Measurements from ENCODE around the gene MAGI2. TPM values are rescaled to one million over a fixed set of nuclear protein-coding genes. Genes with fewer than 3 reads are reported as not detected.

The MAGI2 gene
- total and polyA plus RNA-seq, 2 experiments from 2014 or later = 3.5 to 4.1 TPM

DNA sequence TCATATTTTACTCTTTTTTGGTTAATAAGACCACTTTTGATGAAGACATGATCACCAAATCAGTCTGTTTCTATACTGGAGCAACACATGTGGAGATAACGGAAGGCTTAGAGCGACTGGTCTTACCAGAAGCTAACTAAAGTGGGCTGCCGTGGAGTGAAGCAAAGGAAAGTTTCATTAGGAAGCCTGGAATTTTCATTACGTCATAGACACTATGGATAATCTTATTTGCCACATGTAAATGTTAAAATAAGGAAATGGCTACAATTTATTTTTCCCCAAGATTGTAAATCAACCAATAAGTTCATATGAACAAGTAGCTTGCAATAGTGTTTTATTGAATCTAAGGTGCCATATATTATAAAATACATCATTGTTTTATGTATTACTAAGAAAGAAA is 1469.5 kb downstream of the MAGI2 start:
- H3K27me3 ChIP-seq (replicated peaks; ENCODE audit: insufficient read depth) = no peaks in the 10 kb centered on the region; the same call in 1 of the 2 replicates
- 91 to 93% methylated on average over 4 of the region's 4 CpGs for WGBS, 2 experiments (ENCODE audit: low coverage in 1 of 2, low lambda C conversion rate in 2 of 2, missing lambda C conversion rate in 2 of 2)
- in situ Hi-C loops (cut with MboI) = no loop called here

DNA sequence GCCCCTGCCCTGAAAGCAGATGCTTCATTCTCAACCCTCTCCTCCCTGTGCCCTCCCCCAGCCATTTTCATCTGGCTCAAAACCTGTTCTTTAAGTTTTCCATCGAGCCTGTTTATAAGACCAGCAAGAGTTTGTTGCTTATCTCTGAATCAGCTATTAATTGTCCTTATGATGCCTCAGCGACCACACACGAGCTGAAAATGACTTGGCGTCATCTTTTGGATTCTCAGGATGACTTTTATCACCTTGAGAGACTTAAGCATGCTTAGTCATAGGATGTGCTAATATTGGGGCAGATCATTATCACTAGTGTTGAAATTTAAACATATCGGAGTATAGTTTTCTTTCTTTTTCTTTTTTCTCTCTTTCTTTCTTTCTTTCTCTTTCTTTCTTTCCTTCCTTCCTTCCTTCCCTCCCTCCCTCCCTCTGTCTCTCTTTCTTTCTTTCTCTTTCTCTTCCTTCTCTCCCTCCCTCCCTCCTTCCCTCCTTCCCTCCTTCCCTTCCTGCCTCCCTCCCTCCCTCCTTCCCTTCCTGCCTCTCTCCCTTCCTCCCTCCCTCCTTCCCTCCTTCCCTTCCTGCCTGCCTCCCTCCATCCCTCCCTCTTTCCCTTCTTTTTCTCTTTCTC is 1470.4 kb downstream of the MAGI2 start:
- H3F3A ChIP-seq (ENCODE audit: insufficient read depth) = no peaks in the 10 kb centered on the region
- no peaks in the 10 kb centered on the region; the same call in 1 of the 2 replicates for H3K27me3 ChIP-seq (replicated peaks; ENCODE audit: insufficient read depth)
- in situ Hi-C loops (cut with MboI) = no loop called here
- no peak overlapping the region for H3K4me3 ChIP-seq
- peak; percentile 45 for DNase-seq
- no peak overlapping the region for H3K4me2 ChIP-seq (ENCODE audit: unreplicated experiment)
- 62 to 68% methylated on average over 5 of the region's 5 CpGs for WGBS, 2 experiments (ENCODE audit: low coverage in 1 of 2, low lambda C conversion rate in 2 of 2, missing lambda C conversion rate in 2 of 2)
- H4K20me1 ChIP-seq (ENCODE audit: insufficient read depth) = no peaks in the 10 kb centered on the region
- no peaks in the 10 kb centered on the region for H3K9me2 ChIP-seq (ENCODE audit: insufficient read depth)
- no peak overlapping the region for H3K9ac ChIP-seq
- no peak overlapping the region for H3K27ac ChIP-seq
- TF ChIP-seq EZH2phosphoT487 (IDR thresholded peaks at IDR 0.05; ENCODE audit: insufficient read depth, low read depth) (no peak), EZH2 (IDR thresholded peaks at IDR 0.05; ENCODE audit: insufficient read depth, poor library complexity, severe bottlenecking) (no peak)
- no peaks in the 10 kb centered on the region for H3K36me3 ChIP-seq (ENCODE audit: low read depth)
- H2AFZ ChIP-seq = no peak overlapping the region
- H3K9me3 ChIP-seq (ENCODE audit: low read depth) = no peaks in the 10 kb centered on the region
- H3K4me1 ChIP-seq (ENCODE audit: insufficient read depth) = no peaks in the 10 kb centered on the region
- H3K79me2 ChIP-seq (ENCODE audit: insufficient read depth) = no peaks in the 10 kb centered on the region

More for the DNA sequence above, 1469.5 kb downstream of the MAGI2 start:
- Histone ChIP-seq H3K9me2 (ENCODE audit: insufficient read depth) (no peaks in the 10 kb centered on the region), H3K9ac (no peak overlapping the region), H3K79me2 (ENCODE audit: insufficient read depth) (no peaks in the 10 kb centered on the region), H3K4me2 (ENCODE audit: unreplicated experiment) (no peak overlapping the region), H2AFZ (no peak overlapping the region), H3K27ac (no peak overlapping the region), H4K20me1 (ENCODE audit: insufficient read depth) (no peaks in the 10 kb centered on the region), H3K4me3 (no peak overlapping the region), H3F3A (ENCODE audit: insufficient read depth) (no peaks in the 10 kb centered on the region), H3K4me1 (ENCODE audit: insufficient read depth) (no peaks in the 10 kb centered on the region), H3K9me3 (ENCODE audit: low read depth) (no peaks in the 10 kb centered on the region), H3K36me3 (ENCODE audit: low read depth) (no peaks in the 10 kb centered on the region)
- no peak for DNase-seq
- TF ChIP-seq EZH2 (IDR thresholded peaks at IDR 0.05; ENCODE audit: insufficient read depth, poor library complexity, severe bottlenecking) (no peak), EZH2phosphoT487 (IDR thresholded peaks at IDR 0.05; ENCODE audit: insufficient read depth, low read depth) (no peak)

DNA sequence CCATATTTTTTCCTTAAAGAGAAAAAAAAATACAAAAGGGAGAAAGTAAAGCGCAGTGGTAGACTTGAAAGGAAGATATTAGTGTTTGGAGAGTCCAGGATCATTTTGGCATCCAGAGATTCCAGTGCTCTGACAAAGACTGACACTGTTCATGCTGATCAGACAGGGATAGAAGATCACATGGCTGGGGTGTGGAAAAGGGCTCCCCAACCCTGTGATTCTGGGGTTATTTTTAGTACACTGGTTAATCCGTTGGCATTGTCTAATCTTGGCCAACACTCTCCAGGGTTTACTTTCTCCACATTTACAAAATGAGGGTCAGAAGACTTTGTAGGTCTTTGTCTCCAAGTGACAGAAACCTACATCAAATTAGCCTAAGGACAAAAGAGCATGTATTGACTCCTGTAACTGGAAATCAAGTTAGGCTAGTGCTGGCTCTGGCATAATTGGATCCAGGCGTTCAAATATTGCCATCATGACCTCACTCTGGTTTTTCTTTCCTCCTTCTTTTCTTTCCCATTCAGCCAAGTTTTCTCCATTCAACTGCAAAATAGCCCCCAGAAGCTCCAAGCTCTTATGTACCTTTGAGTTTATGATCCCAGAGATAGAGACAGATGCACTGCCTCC is 1473.3 kb downstream of the MAGI2 start:
- Histone ChIP-seq H3F3A (ENCODE audit: insufficient read depth) (no peaks in the 10 kb centered on the region), H4K20me1 (ENCODE audit: insufficient read depth) (no peaks in the 10 kb centered on the region), H3K9me2 (ENCODE audit: insufficient read depth) (no peaks in the 10 kb centered on the region), H3K79me2 (ENCODE audit: insufficient read depth) (no peaks in the 10 kb centered on the region), H3K4me2 (ENCODE audit: unreplicated experiment) (no peak overlapping the region), H3K27ac (no peak overlapping the region), H3K9ac (no peak overlapping the region), H3K36me3 (ENCODE audit: low read depth) (no peaks in the 10 kb centered on the region), H3K4me3 (no peak overlapping the region), H2AFZ (no peak overlapping the region), H3K4me1 (ENCODE audit: insufficient read depth) (no peaks in the 10 kb centered on the region), H3K9me3 (ENCODE audit: low read depth) (no peaks in the 10 kb centered on the region), H3K27me3 (replicated peaks; ENCODE audit: insufficient read depth) (no peaks in the 10 kb centered on the region; the same call in 1 of the 2 replicates)
- WGBS, 2 experiments (ENCODE audit: low coverage in 1 of 2, low lambda C conversion rate in 2 of 2, missing lambda C conversion rate in 2 of 2) = 54% methylated on average over 3 of the region's 3 CpGs
- TF ChIP-seq EZH2 (IDR thresholded peaks at IDR 0.05; ENCODE audit: insufficient read depth, poor library complexity, severe bottlenecking) (no peak), EZH2phosphoT487 (IDR thresholded peaks at IDR 0.05; ENCODE audit: insufficient read depth, low read depth) (no peak)
- no peak for DNase-seq
- in situ Hi-C loops (cut with MboI) = no loop called here

DNA sequence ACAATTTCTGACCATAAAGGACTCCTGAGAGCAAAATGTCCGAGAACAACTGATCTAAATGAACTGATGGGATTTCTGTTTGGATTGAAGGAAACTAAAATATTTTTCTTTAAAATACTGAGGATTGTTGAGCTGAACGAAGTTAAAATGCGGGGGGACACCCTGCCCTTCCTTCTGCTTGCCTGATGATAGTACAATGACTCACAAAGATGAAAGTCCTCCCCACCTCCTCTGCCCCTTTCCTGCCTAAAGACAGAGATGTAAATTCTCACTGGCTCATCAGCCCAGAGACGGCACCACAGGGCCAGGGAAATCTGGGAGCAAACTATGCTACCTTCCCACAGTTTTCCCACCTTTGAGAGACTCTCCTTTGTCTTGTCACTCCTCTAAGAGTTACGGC is 1474.2 kb downstream of the MAGI2 start:
- Histone ChIP-seq H3K9ac (no peak overlapping the region), H3K4me3 (no peak overlapping the region), H3K9me2 (ENCODE audit: insufficient read depth) (no peaks in the 10 kb centered on the region), H3F3A (ENCODE audit: insufficient read depth) (no peaks in the 10 kb centered on the region), H3K36me3 (ENCODE audit: low read depth) (no peaks in the 10 kb centered on the region), H2AFZ (no peak overlapping the region), H4K20me1 (ENCODE audit: insufficient read depth) (no peaks in the 10 kb centered on the region), H3K27me3 (replicated peaks; ENCODE audit: insufficient read depth) (no peaks in the 10 kb centered on the region; the same call in 1 of the 2 replicates), H3K79me2 (ENCODE audit: insufficient read depth) (no peaks in the 10 kb centered on the region), H3K4me1 (ENCODE audit: insufficient read depth) (no peaks in the 10 kb centered on the region), H3K9me3 (ENCODE audit: low read depth) (no peaks in the 10 kb centered on the region), H3K27ac (no peak overlapping the region), H3K4me2 (ENCODE audit: unreplicated experiment) (no peak overlapping the region)
- no peak for TF ChIP-seq EZH2phosphoT487 (IDR thresholded peaks at IDR 0.05; ENCODE audit: insufficient read depth, low read depth)
- no peak for TF ChIP-seq EZH2 (IDR thresholded peaks at IDR 0.05; ENCODE audit: insufficient read depth, poor library complexity, severe bottlenecking)
- 50 to 66% methylated on average over 5 of the region's 5 CpGs for WGBS, 2 experiments (ENCODE audit: low coverage in 1 of 2, low lambda C conversion rate in 2 of 2, missing lambda C conversion rate in 2 of 2)
- DNase-seq = no peak
- in situ Hi-C loops (cut with MboI) = no loop called here
